PC-3 (cell line): ENCODE measurements around the gene CLIC2. TPM values are rescaled to one million over a fixed set of nuclear protein-coding genes. Genes with fewer than 3 reads are reported as not detected.

ENCODE experiments used
- microRNA-seq: library from miRNA; unstranded; fragments of <30 nt; microRNA quantifications from one replicate; pipeline ENCODE4 v1.1.0, GENCODE V29; 2020; ENCODE audit not compliant: unreplicated experiment
- total RNA-seq: library from RNA; depleted of rRNA; stranded (reverse); fragments of >200 nt; gene quantifications from 2 replicates; pipeline ENCODE4 v1.2.3, GENCODE V29; 2014; rRNA removed

Gene CLIC2
- total RNA-seq, 1 experiment from 2014 or later, result not detected

Small RNA genes lying within 50 kb of the gene (microRNA-seq; reads per million reads assigned to microRNA genes)
- gene MIR1184-2, result not detected

Other genes starting within 250 kb of the CLIC2 start
- gene VBP1, start 118.2 kb downstream of the CLIC2 start, total RNA-seq, result 80.6 and 86.2 TPM in 2 replicates
- 0.04 TPM in 1 of 2 replicates, not detected in the other for gene RAB39B, start 70.1 kb downstream of the CLIC2 start, total RNA-seq
- not detected in 2 replicates for gene F8A2, start 47.5 kb upstream of the CLIC2 start, total RNA-seq
- 0.07 and 2.2 TPM in 2 replicates for gene F8A3, start 124.0 kb upstream of the CLIC2 start, total RNA-seq